ENCODE data around the gene XRCC4. TPM values are rescaled to one million over a fixed set of nuclear protein-coding genes. Genes with fewer than 3 reads are reported as not detected.
"Not testable (repeated sequence)": the region's sequence is repeated elsewhere in the genome, so short reads cannot be mapped to it uniquely, and the experiment has no call there.

XRCC4 gene
- total RNA-seq, 2 experiments from 2014 or later = 12.8 to 12.9 TPM

DNA sequence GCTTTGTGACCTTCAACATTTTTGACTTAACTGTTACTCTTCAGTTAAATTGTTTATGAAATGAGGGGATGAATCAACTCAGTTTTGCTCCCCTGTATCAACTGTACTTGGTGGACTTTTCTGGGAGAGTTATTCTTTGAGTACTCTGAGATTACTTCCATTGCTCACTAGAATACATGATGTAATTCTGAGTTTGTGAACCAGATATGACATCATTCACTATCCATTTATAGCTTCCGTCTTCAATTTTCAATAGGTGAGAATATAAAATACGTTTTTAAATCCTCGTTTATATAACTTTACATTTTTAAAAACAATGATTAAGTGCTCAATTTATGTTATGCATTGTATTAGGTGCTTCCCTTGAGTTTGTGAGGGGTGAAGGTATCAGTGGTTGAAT lies 71.0 kb downstream of the XRCC4 start:
- DNase-seq = no peak
- intact Hi-C loops (cut with micrococcal nuclease) = no loop called here
- Mint-ChIP-seq H3K27ac (no peak overlapping the region), H3K27me3 (no peaks in the 10 kb centered on the region), H3K4me1 (ENCODE audit: low read depth) (no peaks in the 10 kb centered on the region), H3K4me3 (no peak overlapping the region), H3K36me3 (ENCODE audit: low read depth) (no peaks in the 10 kb centered on the region), H3K9me3 (no peaks in the 10 kb centered on the region)
- TF ChIP-seq, protein P1, sequence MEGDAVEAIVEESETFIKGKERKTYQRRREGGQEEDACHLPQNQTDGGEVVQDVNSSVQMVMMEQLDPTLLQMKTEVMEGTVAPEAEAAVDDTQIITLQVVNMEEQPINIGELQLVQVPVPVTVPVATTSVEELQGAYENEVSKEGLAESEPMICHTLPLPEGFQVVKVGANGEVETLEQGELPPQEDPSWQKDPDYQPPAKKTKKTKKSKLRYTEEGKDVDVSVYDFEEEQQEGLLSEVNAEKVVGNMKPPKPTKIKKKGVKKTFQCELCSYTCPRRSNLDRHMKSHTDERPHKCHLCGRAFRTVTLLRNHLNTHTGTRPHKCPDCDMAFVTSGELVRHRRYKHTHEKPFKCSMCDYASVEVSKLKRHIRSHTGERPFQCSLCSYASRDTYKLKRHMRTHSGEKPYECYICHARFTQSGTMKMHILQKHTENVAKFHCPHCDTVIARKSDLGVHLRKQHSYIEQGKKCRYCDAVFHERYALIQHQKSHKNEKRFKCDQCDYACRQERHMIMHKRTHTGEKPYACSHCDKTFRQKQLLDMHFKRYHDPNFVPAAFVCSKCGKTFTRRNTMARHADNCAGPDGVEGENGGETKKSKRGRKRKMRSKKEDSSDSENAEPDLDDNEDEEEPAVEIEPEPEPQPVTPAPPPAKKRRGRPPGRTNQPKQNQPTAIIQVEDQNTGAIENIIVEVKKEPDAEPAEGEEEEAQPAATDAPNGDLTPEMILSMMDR (IDR thresholded peaks at IDR 0.05) = no peak
- ATAC-seq = no peak
- POLR2A ChIA-PET = no interaction called here
- CTCF ChIA-PET = no interaction called here

DNA sequence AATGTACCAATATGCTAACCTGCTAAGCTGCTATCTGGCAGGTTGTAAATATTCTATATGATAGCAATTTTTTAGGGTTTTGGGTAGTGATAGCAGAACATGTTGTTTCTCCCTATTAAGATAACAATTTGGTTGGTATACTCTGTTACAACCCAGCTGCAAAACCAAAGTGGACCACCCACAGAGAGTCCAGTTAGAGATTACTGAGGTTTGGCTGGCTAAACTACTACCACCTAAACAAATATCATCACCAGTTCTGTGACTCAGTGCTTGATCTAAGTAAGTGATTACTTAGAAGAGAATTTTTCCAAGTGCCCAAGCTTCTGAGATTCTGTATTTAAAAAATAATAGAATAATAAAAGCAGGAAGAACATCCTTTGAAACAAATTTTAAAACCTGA lies 72.3 kb downstream of the XRCC4 start:
- intact Hi-C loops (cut with micrococcal nuclease) = no loop called here
- ATAC-seq (no peak), DNase-seq (no peak)
- no peak overlapping the region for H3K4me3 Mint-ChIP-seq
- CTCF ChIA-PET = no interaction called here
- POLR2A ChIA-PET = no interaction called here
- TF ChIP-seq, protein P1 (IDR thresholded peaks at IDR 0.05) = no peak
- H3K4me1 Mint-ChIP-seq (ENCODE audit: low read depth) = no peaks in the 10 kb centered on the region
- H3K27me3 Mint-ChIP-seq = no peaks in the 10 kb centered on the region
- H3K27ac Mint-ChIP-seq = no peak overlapping the region
- no peaks in the 10 kb centered on the region for H3K9me3 Mint-ChIP-seq
- no peaks in the 10 kb centered on the region for H3K36me3 Mint-ChIP-seq (ENCODE audit: low read depth)

GRCh38 chr5:83151821-83152220 lies 74.5 kb downstream of the XRCC4 start:
- ATAC-seq (no peak), DNase-seq (no peak)
- no peak overlapping the region for H3K4me3 Mint-ChIP-seq
- CTCF ChIA-PET = no interaction called here
- no peaks in the 10 kb centered on the region for H3K36me3 Mint-ChIP-seq (ENCODE audit: low read depth)
- no peaks in the 10 kb centered on the region for H3K4me1 Mint-ChIP-seq (ENCODE audit: low read depth)
- POLR2A ChIA-PET = no interaction called here
- H3K27me3 Mint-ChIP-seq = no peaks in the 10 kb centered on the region
- intact Hi-C loops (cut with micrococcal nuclease) = no loop called here
- H3K9me3 Mint-ChIP-seq = no peaks in the 10 kb centered on the region
- TF ChIP-seq, protein P1 (IDR thresholded peaks at IDR 0.05) = no peak
- no peak overlapping the region for H3K27ac Mint-ChIP-seq

- H3K9me3 Mint-ChIP-seq; H3K4me3 Mint-ChIP-seq; H3K36me3 Mint-ChIP-seq (ENCODE audit: low read depth); ATAC-seq; CTCF ChIA-PET; H3K4me1 Mint-ChIP-seq (ENCODE audit: low read depth); H3K27ac Mint-ChIP-seq; DNase-seq; H3K27me3 Mint-ChIP-seq; intact Hi-C loops (cut with micrococcal nuclease): not testable (repeated sequence)
- POLR2A ChIA-PET = interaction anchor here (0.6 kb wide), 1 partner anchor 190 kb away, joined by 3 read pairs; no protein-coding TSS in a partner anchor
Observed at GRCh38 chr5:83152996-83153395, 75.6 kb downstream of the XRCC4 start.

DNA sequence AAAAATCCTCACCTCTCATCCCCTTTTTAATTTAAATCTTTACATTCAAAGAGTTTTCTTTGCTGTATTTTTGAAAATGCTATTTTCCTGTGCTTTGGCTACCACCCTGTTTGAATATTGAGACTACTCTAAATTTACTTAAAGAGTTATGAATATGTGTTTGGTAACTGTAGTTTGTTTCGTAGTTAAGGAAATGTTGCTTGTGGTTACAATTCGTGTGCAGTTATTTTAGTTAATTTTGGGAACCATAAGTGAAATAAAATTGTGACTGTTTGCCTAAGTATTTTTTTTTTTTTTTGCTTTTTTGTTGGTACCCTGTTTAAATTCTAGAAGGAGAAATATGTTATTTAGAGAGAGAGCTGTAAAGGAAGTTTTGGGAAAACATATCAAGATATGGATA lies 78.7 kb downstream of the XRCC4 start:
- TF ChIP-seq, protein P1 (IDR thresholded peaks at IDR 0.05) = no peak
- POLR2A ChIA-PET = no interaction called here
- CTCF ChIA-PET = no interaction called here
- Mint-ChIP-seq H3K27me3 (no peaks in the 10 kb centered on the region), H3K4me3 (no peak overlapping the region), H3K27ac (no peak overlapping the region), H3K9me3 (no peaks in the 10 kb centered on the region), H3K36me3 (ENCODE audit: low read depth) (no peaks in the 10 kb centered on the region), H3K4me1 (ENCODE audit: low read depth) (no peaks in the 10 kb centered on the region)
- intact Hi-C loops (cut with micrococcal nuclease) = no loop called here
- ATAC-seq (no peak), DNase-seq (no peak)

- ATAC-seq (no peak), DNase-seq (no peak)
- no peak overlapping the region for H3K27ac Mint-ChIP-seq
- TF ChIP-seq, protein P1 (IDR thresholded peaks at IDR 0.05) = no peak
- no peaks in the 10 kb centered on the region for H3K36me3 Mint-ChIP-seq (ENCODE audit: low read depth)
- H3K9me3 Mint-ChIP-seq = no peaks in the 10 kb centered on the region
- no peaks in the 10 kb centered on the region for H3K27me3 Mint-ChIP-seq
- no peaks in the 10 kb centered on the region for H3K4me1 Mint-ChIP-seq (ENCODE audit: low read depth)
- CTCF ChIA-PET = no interaction called here
- no peak overlapping the region for H3K4me3 Mint-ChIP-seq
- intact Hi-C loops (cut with micrococcal nuclease) = no loop called here
- POLR2A ChIA-PET = no interaction called here
Observed at GRCh38 chr5:83157163-83157562, 79.8 kb downstream of the XRCC4 start.
